Hippocampal formation (tissue), 2 donors: ENCODE results near the gene PFN2.
"Not testable (repeated sequence)": the region's sequence is repeated elsewhere in the genome, so short reads cannot be mapped to it uniquely, and the experiment has no call there.

ENCODE experiments used
- DNase-seq, 2 donors: peaks; one replicate each; lab custom pipeline; 2025; lab: John Stamatoyannopoulos, UW

PFN2 gene

GRCh38 chr3:149968216-149968615 is 2.5 kb downstream of the PFN2 start:
- DNase-seq, result no peak

GRCh38 chr3:149967086-149967685 is 3.5 kb downstream of the PFN2 start:
- peak in 1 of 2 donors; percentile 60 for DNase-seq

DNA sequence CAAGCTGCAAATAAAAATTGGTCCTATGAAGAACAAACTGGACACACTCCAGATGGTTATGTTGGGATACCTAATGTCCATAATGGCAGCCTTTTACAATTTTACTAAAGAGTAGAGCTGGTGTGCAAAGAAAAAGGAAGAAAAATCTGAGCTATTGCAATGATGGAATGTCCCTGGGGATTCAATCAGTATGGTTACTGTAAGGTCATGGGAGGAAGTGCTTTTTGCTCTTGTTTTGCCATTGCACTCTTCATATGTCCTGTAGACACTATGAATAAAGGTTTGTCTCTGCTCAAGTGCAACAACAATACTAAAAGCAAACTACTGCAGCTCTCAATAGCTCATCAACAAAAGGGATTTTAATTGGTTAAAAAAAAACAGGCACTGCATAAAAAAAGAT is 5.4 kb downstream of the PFN2 start:
- DNase-seq, result no peak

GRCh38 chr3:149964291-149964690 is 6.4 kb downstream of the PFN2 start:
- DNase-seq, result peak in 1 of 2 donors; percentile 47

DNA sequence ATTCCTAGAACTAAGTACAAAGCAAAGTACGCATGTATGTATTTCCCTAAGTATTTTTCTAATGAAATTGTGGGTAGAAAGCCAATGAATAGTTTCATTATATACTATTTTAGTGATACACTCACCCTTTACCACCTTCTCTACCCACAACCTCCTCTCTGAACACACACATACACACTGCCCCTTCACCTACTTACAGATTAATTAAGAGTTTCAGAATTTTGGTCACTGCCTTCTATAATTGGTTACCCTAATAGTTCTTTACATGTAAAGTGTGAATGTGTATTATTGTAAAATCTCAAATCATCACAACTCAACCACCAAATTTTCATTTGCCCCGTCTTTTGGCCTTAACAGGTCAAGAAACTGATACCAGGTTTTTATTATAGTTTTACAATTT is 7.2 kb downstream of the PFN2 start:
- DNase-seq, result no peak

- no peak for DNase-seq
These were observed 11.3 kb downstream of the PFN2 start for GRCh38 chr3:149959443-149959842.

DNA sequence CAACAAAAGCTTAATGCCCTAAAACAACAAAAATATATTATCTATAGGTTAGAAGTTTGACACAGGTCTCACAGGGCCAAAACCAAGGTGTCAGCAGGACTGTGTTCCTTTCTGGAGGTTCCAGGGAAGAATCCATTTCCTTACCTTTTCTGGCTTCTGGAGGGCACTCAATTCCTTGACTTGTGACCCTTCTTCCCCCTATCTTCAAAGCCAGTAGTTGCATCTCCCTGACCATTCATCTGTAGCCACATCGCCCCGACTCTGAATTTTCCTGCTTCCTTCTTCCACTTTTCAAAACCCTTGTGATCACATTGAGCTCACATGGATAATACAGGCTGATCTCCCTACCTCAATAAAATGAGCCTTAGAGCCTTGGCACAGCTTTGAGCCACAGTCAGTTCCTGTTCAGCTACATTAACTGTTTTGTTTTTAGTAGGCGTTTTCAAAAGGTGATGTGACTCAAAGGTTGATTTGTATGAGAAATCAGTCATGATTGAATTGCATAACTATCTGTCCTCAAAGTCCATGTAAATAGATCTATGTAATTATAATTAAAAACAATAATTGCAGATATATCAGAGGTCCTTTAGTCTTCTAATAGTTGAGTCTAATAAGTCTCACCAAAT is 12.4 kb downstream of the PFN2 start:
- DNase-seq, result no peak

GRCh38 chr3:149957361-149958125 is 13.2 kb downstream of the PFN2 start:
- no peak for DNase-seq

- peak in 1 of 2 donors; percentile 52 for DNase-seq
These were observed 15.2 kb downstream of the PFN2 start for GRCh38 chr3:149955449-149955848.

GRCh38 chr3:149954812-149955211 is 15.9 kb downstream of the PFN2 start:
- no peak for DNase-seq

GRCh38 chr3:149949181-149949580 is 21.5 kb downstream of the PFN2 start:
- no peak for DNase-seq

DNA sequence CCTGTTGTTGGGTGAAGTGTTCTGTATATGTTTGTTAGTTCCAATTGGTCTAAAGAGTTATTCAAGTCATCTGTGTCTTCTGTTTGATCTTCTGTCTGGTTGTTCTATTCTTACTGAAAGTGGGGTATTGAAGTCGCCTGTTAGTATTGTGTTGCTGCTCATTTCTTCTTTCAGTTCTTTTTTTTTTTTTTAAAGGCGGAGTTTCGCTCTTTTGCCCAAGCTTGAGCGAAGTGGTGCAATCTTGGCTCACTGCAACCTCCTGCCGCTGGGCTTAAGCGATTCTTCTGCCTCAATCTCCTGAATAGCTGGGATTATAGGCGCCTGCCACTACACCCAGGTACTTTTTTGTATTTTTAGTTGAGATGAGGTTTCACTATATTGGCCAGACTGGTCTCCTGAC is 23.5 kb downstream of the PFN2 start:
- DNase-seq, result no peak

DNA sequence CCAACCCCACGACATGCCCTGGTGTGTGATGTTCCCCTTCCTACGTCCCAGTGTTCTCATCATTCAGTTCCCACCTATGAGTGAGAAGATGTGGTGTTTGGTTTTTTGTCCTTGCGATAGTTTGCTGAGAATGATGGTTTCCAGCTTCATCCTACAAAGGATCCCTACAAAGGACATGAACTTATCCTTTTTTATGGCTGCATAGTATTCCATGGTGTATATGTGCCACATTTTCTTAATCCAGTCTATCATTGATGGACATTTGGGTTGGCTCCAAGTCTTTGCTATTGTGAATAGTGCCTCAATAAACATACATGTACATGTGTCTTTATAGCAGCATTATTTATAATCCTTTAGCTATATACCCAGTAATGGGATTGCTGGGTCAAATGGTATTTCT is 26.7 kb downstream of the PFN2 start:
- DNase-seq, result not testable (repeated sequence)

- no peak for DNase-seq
These were observed 28.3 kb downstream of the PFN2 start for GRCh38 chr3:149942409-149942808.

- DNase-seq, result no peak
These were observed 28.7 kb downstream of the PFN2 start for GRCh38 chr3:149941946-149942345.

GRCh38 chr3:149941186-149941585 is 29.5 kb downstream of the PFN2 start:
- no peak for DNase-seq

GRCh38 chr3:149938392-149939055 is 32.2 kb downstream of the PFN2 start:
- DNase-seq, result not testable (repeated sequence)

DNA sequence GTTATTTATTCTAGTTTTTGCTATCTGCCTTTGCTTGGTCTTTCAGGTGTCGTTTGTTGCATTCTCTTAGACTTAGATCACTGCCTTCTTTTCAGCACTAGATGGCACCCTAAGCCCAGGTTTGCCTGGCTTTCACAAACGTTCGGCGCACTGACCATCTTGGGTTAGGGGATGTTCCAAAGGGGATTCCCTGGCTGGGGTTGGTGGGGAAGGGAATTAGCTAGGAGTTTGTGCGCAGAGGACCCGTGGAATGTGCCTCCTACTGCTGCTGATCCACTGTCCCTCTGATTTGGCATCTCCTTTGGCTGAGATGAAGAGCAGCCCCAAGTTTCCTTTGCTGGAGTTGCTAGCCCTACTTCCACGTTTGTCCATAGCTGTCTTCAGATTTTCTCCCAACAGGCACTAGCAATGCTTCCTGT is 33.9 kb downstream of the PFN2 start:
- DNase-seq, result peak in 1 of 2 donors; percentile 36

DNA sequence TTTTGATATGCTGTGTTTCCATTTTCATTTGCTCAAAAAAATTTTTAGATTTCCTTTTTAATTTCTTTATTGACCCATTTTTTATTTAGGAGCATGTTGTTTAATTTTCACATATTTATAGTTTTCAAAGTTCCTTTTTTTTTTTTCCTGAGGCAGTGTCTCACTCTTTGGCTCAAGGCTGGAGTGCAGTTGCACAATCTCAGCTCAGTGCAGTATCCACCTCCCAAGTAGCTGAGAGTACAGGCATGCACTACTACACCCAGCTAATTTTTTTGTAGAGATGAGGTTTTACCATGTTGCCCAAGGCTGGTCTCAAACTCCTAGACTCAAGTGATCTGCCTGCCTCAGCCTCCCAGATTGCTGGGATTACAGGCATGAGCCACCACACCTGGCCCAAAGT is 36.2 kb downstream of the PFN2 start:
- DNase-seq, result no peak

DNA sequence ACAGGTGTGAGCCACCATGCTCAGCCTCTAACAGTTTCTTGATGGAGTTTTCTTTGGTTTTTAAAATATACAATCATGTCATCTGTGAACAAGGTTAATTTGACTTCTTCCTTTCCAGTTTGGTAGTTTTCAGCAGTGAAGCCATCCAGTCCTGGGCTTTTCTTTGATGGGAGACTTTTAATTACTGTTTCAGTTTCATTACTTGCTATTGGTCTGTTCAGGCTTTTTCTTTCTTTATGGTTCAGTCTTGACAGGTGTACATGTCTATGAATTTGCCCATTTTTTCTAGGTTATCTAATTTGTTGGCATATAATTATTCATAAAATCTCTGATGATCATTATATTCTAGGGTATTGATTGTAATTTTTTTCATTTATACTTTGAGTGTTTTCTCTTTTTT is 36.8 kb downstream of the PFN2 start:
- DNase-seq, result no peak

GRCh38 chr3:149933008-149933407 is 37.7 kb downstream of the PFN2 start:
- DNase-seq, result no peak

- DNase-seq, result no peak
These were observed 50.6 kb downstream of the PFN2 start for GRCh38 chr3:149920119-149920518.

DNA sequence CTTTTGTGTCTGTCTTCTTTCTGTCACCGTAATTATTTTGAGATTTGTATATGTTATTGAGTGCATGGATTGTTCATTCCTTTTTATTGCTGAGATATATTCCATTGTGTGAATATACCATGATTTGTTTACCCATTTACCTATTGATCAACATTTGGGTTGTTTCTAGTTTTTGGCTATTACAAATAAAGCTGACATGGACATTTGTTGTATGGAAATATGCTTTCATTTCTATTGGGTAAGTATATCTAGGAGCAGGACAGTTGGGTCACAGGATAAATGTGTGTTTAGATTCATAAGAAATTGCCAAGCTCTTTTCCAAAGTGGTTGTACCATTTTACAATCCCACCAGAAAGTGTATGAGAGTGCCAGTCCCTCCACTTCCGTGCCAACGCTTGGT is 51.2 kb downstream of the PFN2 start:
- no peak for DNase-seq
